ENCODE measurements around the gene FBLN2.

Gene FBLN2

DNA sequence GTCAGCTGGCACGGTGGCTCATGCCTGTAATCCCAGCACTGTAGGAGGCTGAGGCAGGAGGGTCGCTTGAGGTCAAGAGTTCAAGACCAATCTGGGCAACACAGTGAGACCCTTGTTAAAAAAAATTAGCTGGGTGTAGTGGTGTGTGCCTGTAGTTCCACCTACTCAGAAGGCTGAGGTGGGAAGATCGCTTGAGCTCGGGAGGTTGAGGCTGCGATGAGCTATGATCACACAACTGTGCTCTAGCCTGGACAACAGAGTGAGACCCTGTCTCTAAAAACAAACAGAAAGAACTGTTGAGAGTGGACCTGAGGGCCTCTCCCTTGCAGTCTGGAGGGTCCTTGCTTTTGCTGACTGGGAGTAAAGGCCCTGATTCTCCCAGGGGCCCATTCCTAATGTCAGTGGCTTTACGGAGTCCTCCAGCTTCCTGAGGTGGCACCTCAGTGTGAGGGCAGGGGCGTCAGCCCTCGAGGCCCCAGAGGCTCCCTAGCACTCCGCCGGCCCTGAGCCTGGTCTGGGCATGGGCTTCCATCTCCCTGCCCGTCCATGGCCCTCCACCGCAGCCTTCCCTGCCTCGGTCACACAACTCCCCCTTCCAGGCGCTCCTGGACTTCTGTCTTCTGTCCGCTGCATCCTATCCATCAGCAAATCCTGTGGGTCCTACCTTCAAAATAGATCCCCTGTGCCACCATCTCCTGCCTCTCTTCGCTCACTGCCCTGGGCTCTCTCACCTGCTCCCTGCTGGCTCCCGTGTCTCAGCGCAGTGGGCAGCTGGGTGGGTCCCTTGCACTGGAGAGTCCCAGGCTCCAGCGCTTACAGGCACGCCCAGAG, 19.0 kb downstream of the FBLN2 start:
- no peak for DNase-seq (ENCODE audit: low spot score)

DNA sequence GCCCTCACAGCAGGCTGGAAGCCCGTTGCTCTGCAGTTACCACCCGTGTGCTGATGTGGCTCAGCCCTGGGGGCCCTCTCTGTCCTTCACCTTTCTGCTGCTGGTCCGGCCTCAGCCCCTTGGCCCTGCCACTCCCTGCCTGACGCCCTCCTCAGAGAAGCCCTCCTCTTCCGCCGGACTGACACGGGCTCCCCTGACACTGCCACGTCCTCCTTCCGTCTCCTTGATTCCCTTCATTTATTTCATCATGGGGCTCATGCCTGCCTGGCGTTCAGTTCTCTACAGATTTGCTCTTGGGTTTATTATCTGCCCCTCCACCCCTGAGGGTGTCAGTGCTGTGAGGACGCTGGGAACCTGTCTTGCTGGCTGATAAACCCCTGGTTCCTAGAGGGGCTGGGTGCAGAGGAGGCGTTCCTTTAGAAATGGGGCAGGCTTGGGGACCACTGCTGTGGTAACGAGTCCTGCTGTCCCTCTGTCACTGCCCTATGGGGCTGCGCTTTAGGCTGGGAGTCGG, 19.6 kb downstream of the FBLN2 start:
- no peak for DNase-seq (ENCODE audit: low spot score)

DNA sequence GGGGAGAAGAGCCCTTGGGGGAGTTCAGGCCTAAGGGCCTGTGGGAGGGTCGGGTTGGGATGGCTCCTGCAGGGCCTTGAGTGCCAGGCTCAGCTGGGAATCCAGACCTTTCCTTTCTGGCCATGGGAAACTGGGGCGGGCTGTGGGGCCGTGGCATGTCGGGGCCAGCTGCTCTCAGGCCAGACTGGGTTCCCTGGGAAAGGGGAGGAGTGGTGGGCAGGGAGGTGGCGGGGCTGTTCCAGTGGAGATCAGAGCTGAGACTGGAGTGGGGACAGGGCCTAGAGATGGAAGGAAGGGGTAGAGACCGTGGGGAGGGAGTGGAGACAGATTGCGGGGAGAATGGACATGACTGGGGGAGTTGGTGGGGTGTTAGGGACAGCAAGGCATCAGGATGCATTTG, 20.3 kb downstream of the FBLN2 start:
- DNase-seq (ENCODE audit: low spot score) = no peak

GRCh38 chr3:13569641-13570390, 20.9 kb downstream of the FBLN2 start:
- DNase-seq (ENCODE audit: low spot score) = no peak

DNA sequence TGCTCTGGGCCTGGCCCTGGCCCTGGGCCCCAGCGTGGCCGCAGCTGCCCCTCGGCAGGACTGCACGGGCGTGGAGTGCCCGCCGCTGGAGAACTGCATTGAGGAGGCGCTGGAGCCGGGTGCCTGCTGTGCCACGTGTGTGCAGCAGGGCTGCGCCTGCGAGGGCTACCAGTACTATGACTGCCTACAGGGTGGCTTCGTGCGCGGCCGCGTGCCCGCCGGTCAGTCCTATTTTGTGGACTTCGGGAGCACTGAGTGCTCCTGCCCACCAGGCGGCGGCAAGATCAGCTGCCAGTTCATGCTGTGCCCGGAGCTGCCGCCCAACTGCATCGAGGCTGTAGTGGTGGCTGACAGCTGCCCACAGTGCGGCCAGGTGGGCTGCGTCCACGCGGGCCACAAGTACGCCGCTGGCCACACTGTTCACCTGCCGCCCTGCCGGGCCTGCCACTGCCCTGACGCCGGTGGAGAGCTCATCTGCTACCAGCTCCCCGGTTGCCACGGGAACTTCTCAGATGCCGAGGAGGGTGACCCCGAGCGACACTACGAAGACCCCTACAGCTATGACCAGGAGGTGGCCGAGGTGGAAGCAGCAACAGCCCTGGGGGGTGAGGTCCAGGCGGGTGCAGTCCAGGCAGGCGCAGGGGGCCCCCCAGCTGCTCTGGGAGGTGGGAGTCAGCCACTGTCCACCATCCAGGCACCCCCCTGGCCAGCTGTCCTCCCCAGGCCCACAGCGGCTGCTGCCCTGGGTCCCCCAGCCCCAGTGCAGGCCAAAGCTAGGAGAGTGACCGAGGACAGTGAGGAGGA, 21.7 kb downstream of the FBLN2 start:
- DNase-seq (ENCODE audit: low spot score) = no peak

- no peak for DNase-seq (ENCODE audit: low spot score)
Measured at GRCh38 chr3:13571264-13571663, 22.3 kb downstream of the FBLN2 start.

GRCh38 chr3:13571831-13572750, 23.2 kb downstream of the FBLN2 start:
- DNase-seq (ENCODE audit: low spot score) = no peak

GRCh38 chr3:13572926-13573623, 24.1 kb downstream of the FBLN2 start:
- no peak for DNase-seq (ENCODE audit: low spot score)

DNA sequence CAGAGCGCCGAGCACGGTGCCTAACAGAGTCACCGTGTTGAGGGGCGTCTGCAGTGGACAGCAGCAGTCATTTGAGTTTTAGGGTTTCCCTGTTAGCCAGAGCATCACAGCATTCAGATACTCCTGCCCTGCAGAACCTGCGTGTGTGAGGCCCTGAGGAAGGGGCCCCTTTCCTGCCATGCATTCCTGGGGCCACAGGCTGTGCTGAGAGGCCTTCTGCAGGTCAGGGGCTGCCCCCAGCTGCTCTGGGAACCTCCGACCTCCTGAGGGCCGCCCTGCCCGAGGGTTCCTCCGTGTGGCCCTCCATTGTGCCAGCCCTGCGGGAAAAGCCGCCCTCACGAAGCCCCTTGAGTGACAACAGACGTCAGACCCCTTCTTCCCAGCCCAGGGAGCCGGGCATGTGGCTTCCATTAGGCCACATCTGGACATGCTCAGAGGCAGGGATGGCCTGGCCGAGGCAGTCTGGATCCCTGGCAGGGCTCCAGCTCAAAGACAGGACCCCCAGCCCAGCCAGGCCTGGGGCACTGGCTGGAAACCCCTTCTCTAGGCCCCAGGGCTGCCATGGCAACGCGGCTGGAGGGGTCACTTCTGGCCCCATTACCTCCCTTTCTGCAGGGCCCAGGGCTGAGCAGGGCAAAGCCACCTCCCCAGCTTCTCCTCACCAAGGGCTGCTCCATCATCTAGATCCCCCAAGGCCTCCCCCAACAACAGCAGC, 25.3 kb downstream of the FBLN2 start:
- DNase-seq (ENCODE audit: low spot score) = no peak

DNA sequence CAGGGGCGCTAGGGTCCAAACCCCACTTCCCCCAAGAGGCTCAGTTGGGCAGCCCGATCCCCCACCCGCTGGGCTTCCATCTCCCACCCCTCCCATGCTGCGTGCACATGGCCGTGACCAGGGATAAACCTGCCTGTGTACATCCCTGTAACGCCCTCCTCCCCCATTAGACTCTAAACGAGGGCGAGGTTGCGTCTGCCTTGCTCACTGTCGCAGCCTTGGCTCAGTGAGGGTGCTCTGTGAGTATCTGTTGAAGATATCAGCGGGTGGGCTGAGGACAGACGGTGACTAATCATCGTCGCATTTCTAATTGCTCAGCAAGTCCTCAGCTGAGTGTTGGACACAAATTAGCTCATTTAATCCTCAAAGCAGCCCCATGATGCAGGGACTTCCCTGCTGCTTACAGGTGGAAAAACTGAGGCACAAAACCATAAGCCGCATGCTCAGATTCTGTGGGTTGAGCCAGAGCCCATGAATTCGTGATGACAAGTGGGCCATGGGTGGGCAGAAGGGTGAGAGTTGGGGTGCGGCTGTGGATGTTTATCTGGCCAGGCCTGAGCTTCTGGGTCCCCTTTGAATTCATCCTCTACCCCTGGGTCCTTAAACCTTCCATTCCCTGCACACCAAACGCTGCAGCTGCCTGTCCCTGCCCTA, 26.0 kb downstream of the FBLN2 start:
- DNase-seq (ENCODE audit: low spot score) = no peak

DNA sequence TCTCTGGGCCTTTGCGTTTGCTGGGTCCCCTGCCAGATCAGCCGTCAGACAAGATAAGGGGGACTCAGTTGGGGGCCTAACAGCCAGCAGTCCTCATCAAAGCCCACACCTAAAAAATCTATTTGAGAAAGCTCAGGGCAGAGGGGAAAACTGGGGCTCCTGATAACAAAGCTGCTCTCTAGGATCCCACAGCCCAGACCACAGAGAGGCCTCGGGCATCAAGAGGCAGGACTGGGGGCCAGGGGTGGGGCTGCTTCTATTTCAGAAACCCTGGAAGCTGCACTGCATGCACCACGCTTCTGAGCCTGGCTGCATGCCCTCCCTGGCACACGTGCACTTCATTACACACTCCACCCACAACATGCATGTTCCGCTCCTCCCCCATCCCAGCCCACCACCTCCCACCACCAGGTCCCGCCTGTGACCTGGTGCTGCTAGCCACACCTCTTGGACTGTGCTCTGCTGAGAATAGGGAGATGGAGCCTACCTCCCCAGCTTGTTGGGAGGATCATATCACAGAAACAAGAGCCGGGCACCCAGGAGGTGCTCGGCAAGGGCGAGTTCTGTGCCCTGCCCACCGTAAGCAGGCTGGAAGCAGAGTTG, 26.6 kb downstream of the FBLN2 start:
- DNase-seq (ENCODE audit: low spot score) = no peak

GRCh38 chr3:13577181-13578121, 28.5 kb downstream of the FBLN2 start:
- DNase-seq (ENCODE audit: low spot score) = no peak

DNA sequence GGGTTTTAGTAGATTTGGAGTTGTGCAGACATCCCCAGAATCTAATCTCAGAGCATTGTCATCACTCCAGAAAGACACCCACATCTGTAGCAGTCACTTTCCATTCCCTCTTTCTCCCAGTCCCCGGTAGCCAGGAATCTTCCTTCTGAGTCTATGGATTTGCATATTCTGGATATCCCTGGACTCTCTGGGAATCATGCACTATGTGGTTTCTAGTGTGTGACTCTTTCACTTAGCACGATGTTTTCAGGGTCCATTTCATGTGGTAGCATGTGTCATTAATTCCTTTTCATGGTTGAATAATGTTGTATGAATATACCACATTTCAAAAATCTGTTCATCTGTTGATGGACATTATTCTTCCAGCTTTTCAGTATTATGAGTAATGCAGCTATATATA, 29.3 kb downstream of the FBLN2 start:
- peak; percentile 41 for DNase-seq (ENCODE audit: low spot score)

GRCh38 chr3:13579063-13579462, 30.1 kb downstream of the FBLN2 start:
- DNase-seq (ENCODE audit: low spot score) = peak; percentile 81

DNA sequence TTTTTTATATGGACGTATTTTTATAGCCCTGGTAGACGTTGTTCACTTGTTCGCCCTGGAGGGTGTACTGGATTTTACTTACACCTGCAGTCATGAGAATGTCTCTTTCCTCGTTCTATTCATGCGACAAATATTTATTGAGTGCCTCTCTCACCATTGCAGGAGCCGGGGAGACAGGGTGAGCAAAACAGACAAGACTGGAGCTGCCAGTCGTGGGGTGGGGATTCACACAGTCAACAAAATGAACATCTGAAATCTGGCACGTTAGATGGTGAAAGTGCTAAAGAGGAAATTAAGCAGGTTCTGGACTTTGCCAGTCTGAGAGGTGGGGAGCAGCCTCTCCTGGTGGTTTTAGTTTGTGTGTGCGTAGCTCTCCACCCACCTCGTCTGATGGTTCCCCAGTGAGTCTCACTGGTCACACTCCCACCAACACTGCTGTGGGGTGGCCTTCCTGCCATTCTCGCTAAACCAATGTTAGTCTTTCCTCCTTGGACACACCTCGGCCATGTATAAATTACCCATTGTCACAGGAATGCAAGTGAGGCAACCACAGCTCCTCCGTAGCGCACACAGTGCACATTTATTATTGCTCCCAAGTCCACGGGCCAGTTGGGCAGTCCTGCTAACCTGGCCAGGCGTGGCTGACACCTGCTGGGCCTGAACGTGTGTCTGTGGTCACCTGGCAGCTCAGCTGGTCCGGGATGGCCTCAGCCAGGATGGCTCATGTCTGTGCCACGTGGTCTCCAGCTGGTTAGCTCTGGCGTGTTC, 31.5 kb downstream of the FBLN2 start:
- DNase-seq (ENCODE audit: low spot score) = peak; percentile 38

DNA sequence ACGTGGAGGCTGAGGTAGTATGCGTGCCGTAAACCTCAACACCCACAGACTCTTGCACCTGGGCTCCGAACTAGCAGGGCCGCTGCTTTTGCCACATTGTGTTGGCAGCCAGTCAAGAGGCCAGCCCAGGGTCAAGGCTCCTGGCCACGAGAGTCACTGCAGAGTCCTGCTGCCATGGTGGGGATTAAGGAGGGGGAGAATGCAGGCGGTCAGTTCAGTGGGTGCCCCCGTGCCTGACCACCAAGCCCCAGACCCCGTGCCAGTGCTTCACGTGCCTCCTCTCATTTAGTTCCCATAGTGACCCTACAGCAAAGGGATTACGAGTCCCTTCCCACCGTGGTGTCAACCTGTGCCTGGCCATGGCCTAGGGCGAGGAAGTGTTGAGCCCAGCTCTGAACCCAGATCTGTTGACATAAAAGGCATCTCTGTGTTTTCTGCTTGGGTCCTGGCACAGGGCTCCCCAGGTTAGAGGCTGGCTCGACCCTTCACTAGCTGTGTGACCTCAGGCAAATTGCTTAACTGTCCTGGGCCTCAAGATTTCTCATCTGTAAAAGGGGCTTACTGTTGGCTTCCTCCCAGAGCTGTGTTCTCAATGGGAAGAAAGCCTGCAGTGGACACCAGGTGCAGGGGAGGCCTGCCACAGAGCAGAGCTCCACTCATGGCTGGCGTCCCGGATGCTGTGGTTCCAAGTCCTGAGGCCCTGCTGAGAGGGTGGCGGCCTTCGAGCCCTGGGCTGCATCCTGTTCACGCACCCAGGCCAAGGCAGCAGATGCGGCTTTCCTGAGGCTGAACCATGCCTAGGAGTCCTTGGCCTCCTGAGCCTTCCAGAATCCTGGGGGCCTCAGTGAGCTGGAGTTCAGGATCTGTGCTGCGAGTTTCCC, 32.8 kb downstream of the FBLN2 start:
- DNase-seq (ENCODE audit: low spot score) = no peak
